Stimulated activated CD4-positive, alpha-beta T cell treated with anti-CD3 and anti-CD28 coated beads, Interleukin-4, amount 100 ng/mL, for 48 hours (primary cell): ENCODE data around the gene KRTAP29-1.

Source experiments
- DNase-seq, 2 donors: peaks; one replicate each; pipeline ENCODE4 v3.0.0-alpha.2; 2020; ENCODE audit warnings: low read depth in 2 of 2

KRTAP29-1 gene

DNA sequence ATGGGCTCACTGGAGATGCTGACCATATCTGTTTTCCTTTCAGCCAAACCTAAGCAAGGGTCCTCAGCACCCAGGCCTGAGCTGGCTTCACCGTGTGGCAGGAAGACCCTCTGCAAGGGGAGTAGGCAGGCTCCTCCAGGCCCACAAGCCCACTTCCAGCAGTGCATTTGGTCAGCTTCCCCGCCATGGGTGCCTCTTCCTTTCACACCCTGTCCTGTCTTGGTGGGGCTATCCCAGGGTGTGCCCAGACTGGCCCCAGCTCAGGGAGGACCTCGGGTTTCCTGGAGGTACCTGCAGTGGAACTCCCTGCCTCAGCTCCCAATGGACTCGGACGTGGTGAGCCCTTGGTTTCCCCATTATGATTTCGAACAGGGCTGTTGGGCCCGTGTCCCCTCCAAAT is 25.6 kb upstream of the KRTAP29-1 start:
- no peak for DNase-seq

DNA sequence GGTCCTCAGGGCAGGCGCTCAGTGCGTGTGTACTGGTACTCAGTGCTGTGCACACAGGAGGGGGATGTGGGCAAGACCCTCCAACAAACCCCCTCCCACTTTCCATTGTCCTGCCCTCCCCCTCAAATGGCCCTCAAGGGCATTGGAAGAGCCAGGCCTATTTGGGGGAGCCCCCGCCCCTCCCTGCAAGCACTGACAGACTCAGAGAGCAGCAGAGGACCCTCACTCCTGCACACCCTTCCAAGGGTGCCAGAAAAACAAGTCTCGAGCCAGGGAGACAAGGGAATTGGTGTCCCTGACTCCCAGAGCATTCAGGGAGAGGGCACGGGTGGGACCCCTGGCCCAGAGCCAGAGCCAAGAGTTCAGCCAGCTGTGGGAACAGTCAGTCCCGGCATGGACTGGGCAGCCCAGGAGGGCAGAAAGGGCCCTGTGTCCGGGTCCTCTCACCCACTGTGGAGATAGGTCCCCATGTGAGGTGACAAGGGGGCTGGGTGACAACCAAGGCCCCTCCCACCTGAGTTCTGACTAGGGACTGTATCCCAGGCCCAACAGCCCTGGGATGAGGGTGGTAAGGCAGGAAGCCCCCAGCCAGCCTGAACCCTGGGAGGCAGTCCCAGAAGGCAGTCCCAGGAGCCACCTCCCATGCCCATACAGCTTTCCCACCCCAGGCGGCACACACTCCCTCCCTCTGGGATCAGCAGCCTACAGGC is 24.9 kb upstream of the KRTAP29-1 start:
- no peak for DNase-seq

DNA sequence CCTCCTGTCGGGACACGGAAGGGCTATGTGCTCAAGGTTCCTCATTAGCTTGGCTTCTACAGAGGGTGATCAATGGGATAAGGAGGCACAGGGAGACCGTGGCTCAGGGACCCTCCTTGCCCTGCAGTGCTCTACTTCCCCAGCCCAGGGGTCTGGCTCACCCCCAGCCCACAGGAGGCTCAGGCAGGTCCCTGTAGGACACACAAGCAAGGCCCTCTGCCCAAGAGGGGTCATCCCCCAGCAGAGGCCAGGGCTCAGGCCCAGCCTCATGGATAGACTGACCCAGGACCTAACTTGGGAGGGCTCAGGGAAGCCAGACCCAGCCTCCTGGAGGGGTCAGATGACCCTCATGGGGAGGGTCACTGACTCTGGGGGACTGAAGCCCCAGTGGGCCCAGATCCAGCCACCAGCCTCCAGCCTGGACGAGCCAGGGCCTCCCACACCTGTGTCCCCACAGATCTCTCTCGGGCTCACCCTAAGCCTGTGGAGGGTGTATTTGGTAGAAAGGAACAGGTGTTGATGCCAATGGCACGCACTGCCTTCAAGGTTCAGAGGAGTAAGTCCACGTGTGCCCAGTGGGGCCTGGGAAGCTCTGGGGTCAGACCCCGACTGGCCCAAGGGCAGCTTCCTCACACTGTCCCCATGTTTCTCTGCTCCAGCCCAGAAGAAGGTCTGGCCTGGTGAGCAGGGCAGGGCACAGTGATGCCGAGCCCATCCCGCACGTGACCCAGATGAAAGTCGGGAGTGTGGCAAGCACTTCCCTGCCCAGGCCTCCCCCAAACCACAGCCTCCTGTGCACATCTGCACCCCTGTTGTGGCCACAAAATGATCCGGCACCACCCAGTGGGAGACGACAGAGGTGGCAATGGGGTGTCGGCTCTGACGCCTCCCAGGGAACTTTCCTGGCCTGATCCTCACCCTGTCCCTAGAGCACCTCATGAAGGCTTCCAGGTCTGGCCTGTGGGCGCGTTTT is 23.8 kb upstream of the KRTAP29-1 start:
- DNase-seq: no peak

DNA sequence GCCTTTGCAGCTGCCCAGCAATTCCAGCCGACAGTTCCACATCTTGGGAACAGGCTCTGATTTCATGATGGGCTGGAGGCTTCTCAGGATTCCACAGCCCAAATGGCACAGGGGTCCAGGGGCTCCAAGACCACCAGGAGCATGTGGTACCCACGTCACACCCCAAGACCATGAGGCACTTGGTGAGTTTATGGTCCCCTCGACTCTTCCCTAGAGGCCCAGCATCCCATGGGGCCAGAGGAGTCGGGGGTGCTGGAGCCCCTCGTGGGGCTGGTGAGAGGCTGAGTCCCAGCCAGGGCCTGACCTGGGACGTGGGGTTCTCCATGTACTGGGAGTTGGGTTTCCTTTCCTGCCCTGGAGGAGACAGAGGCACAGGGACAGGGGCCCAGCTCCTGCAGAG is 23.0 kb upstream of the KRTAP29-1 start:
- DNase-seq: no peak

DNA sequence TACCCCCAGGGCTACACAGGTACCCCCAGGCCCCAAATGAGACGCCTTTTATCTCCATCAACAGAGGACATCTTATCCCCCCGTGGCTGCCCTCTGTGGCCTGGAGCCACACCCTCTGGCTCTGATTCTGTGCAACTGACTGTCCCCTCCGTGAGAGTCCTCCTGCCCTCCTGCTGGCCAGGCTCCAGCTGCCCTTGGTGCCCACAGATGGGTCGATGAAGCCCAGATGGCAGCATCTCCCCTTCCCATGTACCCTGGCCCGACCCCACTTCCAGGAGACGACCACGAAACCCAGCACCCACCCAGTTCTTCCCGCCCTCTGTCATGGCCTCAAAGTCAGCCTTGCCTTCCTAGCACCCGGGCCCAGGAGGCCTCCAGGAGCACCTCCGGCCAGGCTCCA is 22.5 kb upstream of the KRTAP29-1 start:
- no peak for DNase-seq

- DNase-seq: no peak
These were observed 21.8 kb upstream of the KRTAP29-1 start for GRCh38 chr17:41324180-41325075.

- no peak for DNase-seq
These were observed 20.5 kb upstream of the KRTAP29-1 start for GRCh38 chr17:41322903-41323895.

DNA sequence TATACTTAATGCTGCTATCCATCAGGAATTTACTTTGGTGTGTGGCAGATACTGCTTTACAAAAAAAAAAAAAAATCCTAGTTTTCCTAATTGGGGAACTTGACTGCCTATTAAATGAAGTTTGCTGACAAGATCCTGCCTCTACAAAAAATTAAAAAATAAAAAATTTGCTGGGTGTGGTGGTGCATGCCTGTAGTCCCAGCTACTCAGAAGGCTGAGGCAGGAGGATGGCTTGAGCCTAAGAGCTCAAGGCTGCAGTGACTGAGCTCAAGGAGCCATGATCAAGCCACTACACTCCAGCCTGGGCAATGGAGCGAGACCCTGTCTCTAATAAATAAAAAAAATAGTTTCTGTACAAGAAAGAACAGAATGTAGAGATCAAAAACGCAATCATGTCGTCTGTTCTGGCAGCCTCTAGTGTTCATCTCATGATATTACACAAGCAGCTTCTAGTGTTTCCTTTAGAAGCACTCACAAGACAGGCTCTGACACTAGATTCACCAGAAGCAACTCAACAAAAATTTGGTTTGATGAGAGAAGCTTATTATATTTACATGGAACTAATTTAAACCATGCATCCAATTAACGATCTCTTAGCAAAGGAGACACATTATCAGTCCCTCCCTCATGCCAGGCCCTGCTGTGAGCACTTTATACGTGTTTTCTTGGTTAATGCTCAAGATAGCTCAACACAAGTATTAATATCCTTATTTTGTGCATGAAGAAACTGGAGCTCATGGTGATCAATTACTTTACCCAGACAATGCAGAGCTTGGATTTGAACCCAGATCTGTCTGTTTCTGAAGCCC is 19.6 kb upstream of the KRTAP29-1 start:
- no peak for DNase-seq

- DNase-seq: no peak
These were observed 15.6 kb upstream of the KRTAP29-1 start for GRCh38 chr17:41318231-41318630.

GRCh38 chr17:41315814-41316445 is 13.3 kb upstream of the KRTAP29-1 start:
- no peak for DNase-seq

- no peak for DNase-seq
These were observed 12.6 kb upstream of the KRTAP29-1 start, which contains the start of gene KRTAP17-1 for GRCh38 chr17:41315204-41315794. Gene KRTAP17-1, minus strand, starts transcription at chr17:41315710. Its CDS starts 60 bp downstream, at chr17:41315650.

DNA sequence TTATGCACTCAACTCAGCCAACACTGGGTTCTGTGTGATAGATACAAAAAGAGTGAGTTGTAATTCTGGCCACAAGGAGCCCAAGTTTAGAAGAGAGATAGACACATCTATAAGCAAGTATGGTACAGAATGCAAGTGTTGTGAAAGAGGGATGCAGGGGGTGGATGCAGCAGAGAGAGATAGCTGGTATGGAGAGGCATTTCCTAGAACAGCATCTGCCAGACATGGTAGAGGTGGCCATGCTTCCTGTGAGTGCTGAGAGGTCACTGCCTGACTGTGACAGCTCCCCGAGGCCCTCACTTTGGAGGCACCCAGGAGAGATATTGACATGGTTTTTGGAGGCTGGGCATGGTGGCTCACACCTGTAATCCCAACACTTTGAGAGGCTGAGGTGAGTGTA is 8.5 kb upstream of the KRTAP29-1 start:
- DNase-seq: no peak

DNA sequence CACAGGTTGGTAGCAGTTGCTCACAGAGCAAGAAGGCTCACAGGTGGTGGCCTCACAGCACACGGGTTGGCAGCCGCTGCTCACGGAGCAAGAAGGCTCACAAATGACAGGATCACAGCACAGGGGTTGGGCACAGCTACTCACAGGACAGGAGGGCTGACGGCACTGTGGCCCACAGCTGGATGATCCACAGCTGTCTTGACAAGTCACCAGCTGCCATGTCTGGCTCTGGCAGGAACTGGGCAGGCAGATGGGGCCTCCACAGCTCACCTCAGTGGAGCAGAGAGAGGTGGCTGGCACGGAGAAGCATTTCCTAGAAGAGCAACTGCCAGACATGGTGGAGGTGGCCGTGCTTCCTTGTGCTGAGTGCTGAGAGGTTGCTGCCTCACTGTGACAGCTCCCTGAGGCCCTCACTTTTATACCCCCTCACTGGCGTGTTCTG is 6.3 kb upstream of the KRTAP29-1 start, which contains the start of gene KRTAP16-1:
KRTAP16-1 (minus strand) TSS at position 392 of the 442 bp plus-strand sequence; CDS start at position 336, 56 bp downstream.
- DNase-seq: no peak

DNA sequence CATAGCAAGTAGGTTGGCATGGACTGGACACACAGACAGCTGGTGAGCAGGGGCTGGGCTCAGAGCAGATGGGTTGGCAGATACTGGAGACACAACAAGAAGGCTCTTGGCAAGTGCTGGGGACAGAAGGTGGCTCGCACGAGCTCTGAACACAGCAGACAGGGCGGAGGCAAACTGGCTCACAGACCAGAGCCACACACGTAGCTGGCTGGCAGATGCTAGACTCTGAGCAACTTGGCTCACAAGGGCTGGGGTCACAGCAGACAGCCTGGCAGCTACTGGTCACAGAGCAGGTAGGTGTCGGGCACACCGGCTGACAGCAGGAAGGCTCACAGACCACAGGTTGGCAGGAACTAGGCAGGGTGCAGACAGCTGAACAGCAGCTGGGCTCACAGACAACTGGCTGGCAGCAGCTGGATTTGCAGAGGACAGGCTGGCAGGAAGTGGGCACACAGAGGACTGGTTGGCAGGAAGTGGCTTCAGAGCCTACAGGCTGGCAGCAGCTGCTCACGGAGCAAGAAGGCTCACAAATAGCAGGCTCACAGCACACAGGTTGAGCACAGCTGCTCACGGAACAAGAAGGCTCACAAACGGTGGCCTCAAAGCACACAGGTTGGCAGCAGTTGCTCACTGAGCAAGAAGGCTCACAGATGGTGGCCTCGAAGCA is 5.7 kb upstream of the KRTAP29-1 start:
- peak; percentile 21 to 23 for DNase-seq

DNA sequence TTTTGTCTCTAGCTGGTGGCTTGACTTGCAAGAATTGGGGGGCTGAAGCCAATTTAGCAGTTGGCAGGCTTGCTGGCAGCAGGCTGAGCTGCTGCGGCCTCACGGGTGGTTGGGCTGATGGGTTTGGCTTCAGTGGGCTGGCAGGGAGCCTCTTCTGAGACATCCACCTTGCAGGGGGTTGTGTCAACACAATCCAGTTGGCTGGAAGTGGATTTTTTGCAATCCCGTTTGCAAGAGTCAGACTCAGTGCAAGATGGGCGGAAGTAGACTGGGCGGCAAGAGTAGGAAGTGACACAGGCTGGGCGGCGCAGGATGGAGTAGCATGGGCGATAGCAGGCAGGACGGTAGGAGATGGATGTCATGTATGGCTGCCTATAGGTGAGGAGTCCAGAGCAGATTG is 5.0 kb upstream of the KRTAP29-1 start:
- DNase-seq: no peak

- no peak for DNase-seq
These were observed 1.4 kb upstream of the KRTAP29-1 start for GRCh38 chr17:41304091-41304490.

GRCh38 chr17:41302981-41303380 is 330 bp upstream of the KRTAP29-1 start:
- no peak for DNase-seq

- DNase-seq: no peak
These were observed 1.4 kb downstream of the KRTAP29-1 start for GRCh38 chr17:41301204-41301790.
